Mesenchymal stem cell (in vitro differentiated cells and primary cell): Measurements from ENCODE around the gene RAB22A.

ENCODE experiments used
- DNase-seq: peaks from one replicate; pipeline ENCODE4 v3.0.0-alpha.2; 2013
- H2AFZ ChIP-seq: one replicate; pipeline ENCODE4 v1.6.1; 2013; ENCODE audit warnings: low read depth, mild to moderate bottlenecking, control low read depth, inconsistent platforms, low read length, moderate library complexity
- H2AK5ac ChIP-seq: 2 replicates; pipeline ENCODE4 v1.6.1; 2013; ENCODE audit warnings: low read length, moderate library complexity, mild to moderate bottlenecking, inconsistent platforms; ENCODE audit not compliant: severe bottlenecking
- H2BK120ac ChIP-seq: one replicate; pipeline ENCODE4 v1.6.1; 2013; ENCODE audit warnings: low read depth, mild to moderate bottlenecking, inconsistent platforms, low read length, moderate library complexity
- H2BK12ac ChIP-seq, 2 experiments: one replicate each; pipeline ENCODE4 v1.6.1; 2013; ENCODE audit warnings: inconsistent platforms in 2 of 2, low read length in 2 of 2, mild to moderate bottlenecking in 2 of 2, moderate library complexity in 2 of 2, control low read depth in 1 of 2
- H2BK15ac ChIP-seq: one replicate; pipeline ENCODE4 v1.6.1; 2013; ENCODE audit warnings: mild to moderate bottlenecking, low read depth, inconsistent platforms; ENCODE audit not compliant: poor library complexity, severe bottlenecking
- H2BK5ac ChIP-seq: 2 replicates; pipeline ENCODE4 v1.6.1; 2013; ENCODE audit warnings: low read depth, mild to moderate bottlenecking, low read length, control low read depth, inconsistent platforms; ENCODE audit not compliant: poor library complexity, severe bottlenecking
- H3K14ac ChIP-seq, 2 experiments: one replicate each; pipeline ENCODE4 v1.6.1; 2013; ENCODE audit warnings: inconsistent platforms in 2 of 2, low read length in 2 of 2, control low read depth in 1 of 2, mild to moderate bottlenecking in 1 of 2, moderate library complexity in 1 of 2
- H3K18ac ChIP-seq, 2 experiments: one replicate each; pipeline ENCODE4 v1.6.1; 2013; ENCODE audit warnings: inconsistent platforms in 2 of 2, low read length in 2 of 2, control low read depth in 1 of 2, low read depth in 1 of 2, mild to moderate bottlenecking in 1 of 2
- H3K23ac ChIP-seq, 2 experiments: one replicate each; pipeline ENCODE4 v1.6.1; 2013; ENCODE audit warnings: inconsistent platforms in 2 of 2, low read length in 2 of 2, mild to moderate bottlenecking in 2 of 2, moderate library complexity in 2 of 2, control low read depth in 1 of 2
- H3K27ac ChIP-seq: 2 replicates; pipeline ENCODE4 v1.5.1; 2013; ENCODE audit warnings: mild to moderate bottlenecking, moderate library complexity, low read length, control low read depth, inconsistent platforms; ENCODE audit not compliant: poor library complexity, severe bottlenecking
- H3K27me3 ChIP-seq, 2 experiments: 2 replicates each; pipeline versions ENCODE4 v1.6.1 to v1.7.0; 2013; ENCODE audit warnings: low read length in 2 of 2, mild to moderate bottlenecking in 2 of 2, moderate library complexity in 2 of 2, control low read depth in 1 of 2, inconsistent platforms in 1 of 2; ENCODE audit not compliant: control insufficient read depth in 1 of 2, insufficient read depth in 1 of 2
- H3K36me3 ChIP-seq, 2 experiments: 2 replicates each; pipeline versions ENCODE4 v1.6.1 to v1.7.0; 2013; ENCODE audit warnings: low read length in 2 of 2, control low read depth in 1 of 2, inconsistent platforms in 1 of 2, low read depth in 1 of 2, mild to moderate bottlenecking in 1 of 2; ENCODE audit not compliant: insufficient read depth in 2 of 2, control insufficient read depth in 1 of 2
- H3K4ac ChIP-seq, 2 experiments: one replicate each; pipeline ENCODE4 v1.6.1; 2013; ENCODE audit warnings: inconsistent platforms in 2 of 2, low read length in 2 of 2, mild to moderate bottlenecking in 2 of 2, moderate library complexity in 2 of 2, control low read depth in 1 of 2, low read depth in 1 of 2
- H3K4me1 ChIP-seq: 2 replicates; pipeline ENCODE4 v1.6.1; 2013; ENCODE audit warnings: low read depth, low read length, control low read depth; ENCODE audit not compliant: control insufficient read depth, insufficient read depth
- H3K4me2 ChIP-seq: 2 replicates; pipeline ENCODE4 v1.6.1; 2013; ENCODE audit warnings: low read length, mild to moderate bottlenecking, inconsistent platforms; ENCODE audit not compliant: poor library complexity, severe bottlenecking
- H3K4me3 ChIP-seq, 2 experiments: 2 replicates each; pipeline versions ENCODE4 v1.5.1 to v1.7.0; 2013; ENCODE audit warnings: low read length in 2 of 2, mild to moderate bottlenecking in 2 of 2, control low read depth in 1 of 2, low read depth in 1 of 2; ENCODE audit not compliant: insufficient read depth in 1 of 2
- H3K79me1 ChIP-seq: replicated peaks from 2 replicates; pipeline ENCODE4 v1.6.1; 2013; ENCODE audit warnings: mild to moderate bottlenecking, control low read depth, low read length, inconsistent platforms; ENCODE audit not compliant: poor library complexity, severe bottlenecking
- H3K9ac ChIP-seq: 2 replicates; pipeline ENCODE4 v1.7.0; 2013; ENCODE audit warnings: mild to moderate bottlenecking, low read length, moderate library complexity
- H3K9me3 ChIP-seq: 2 replicates; pipeline ENCODE4 v1.7.0; 2013; ENCODE audit warnings: mild to moderate bottlenecking, low read length; ENCODE audit not compliant: control insufficient read depth
- H4K8ac ChIP-seq: one replicate; pipeline ENCODE4 v1.6.1; 2013; ENCODE audit warnings: inconsistent platforms, mild to moderate bottlenecking, low read length, moderate library complexity
- H4K91ac ChIP-seq: one replicate; pipeline ENCODE4 v1.6.1; 2013; ENCODE audit warnings: mild to moderate bottlenecking, low read length, inconsistent platforms
- WGBS: methylation state at CpG from one replicate; pipeline ENCODE4 v1.1.7; 2013; ENCODE audit warnings: mixed read lengths; 5-methylcytosine and 5-hydroxymethylcytosine counted together

The RAB22A gene

DNA sequence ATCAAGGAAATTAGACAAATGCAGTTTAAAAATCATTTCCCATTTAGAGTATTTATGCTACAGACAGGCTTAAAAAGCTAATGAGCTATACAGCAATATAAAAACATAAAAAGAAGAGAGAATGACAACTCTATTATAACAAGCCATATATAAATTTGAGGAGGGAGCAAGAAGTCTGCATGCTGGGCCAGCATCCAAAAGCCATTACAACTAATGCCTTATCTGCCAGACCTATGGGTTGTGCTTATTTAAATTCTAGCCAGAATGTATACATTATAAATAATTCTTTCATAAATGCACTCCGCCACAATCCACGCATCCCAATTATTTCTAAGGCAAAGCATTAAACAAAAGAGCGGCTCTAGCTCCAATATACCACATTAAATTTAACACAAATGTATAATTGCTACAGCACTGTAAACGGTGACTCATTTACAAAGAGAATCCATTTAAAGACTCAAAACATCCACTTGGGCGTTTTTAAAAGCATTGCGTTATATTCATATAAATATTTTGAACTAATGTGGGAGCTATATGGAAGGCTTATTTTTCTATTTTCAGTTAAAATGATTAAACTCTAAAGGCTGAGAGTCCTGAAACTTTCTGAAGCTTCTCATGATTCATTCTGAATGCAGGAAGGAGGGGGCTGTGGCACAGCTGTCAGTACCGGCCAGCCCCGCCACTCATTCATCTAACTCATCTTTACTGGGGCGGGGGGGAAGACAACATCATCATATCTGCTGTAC lies 37.7 kb upstream of the RAB22A start:
- Histone ChIP-seq H3K18ac (no peak overlapping the region), H4K91ac (no peak overlapping the region), H4K8ac (no peak overlapping the region), H3K27ac (no peak overlapping the region), H3K14ac (no peak overlapping the region), H3K27me3 (no peaks in the 10 kb centered on the region), H3K23ac (no peak overlapping the region), H3K4me2 (no peak overlapping the region), H3K9me3 (no peaks in the 10 kb centered on the region), H3K4me3 (no peak overlapping the region), H2BK120ac (no peak overlapping the region), H2AK5ac (no peak overlapping the region), H2BK15ac (no peak overlapping the region), H2AFZ (no peak overlapping the region), H3K4me1 (peaks cover 5% of the 10 kb centered on the region), H3K79me1 (peaks cover 36% of the 10 kb centered on the region), H2BK5ac (no peak overlapping the region), H3K9ac (no peak overlapping the region), H3K36me3 (peaks cover 21 to 65% of the 10 kb centered on the region in 2 experiments), H2BK12ac (no peak overlapping the region), H3K4ac (no peak overlapping the region)
- 90% methylated on average over 5 of the region's 9 CpGs for WGBS
- no peak for DNase-seq

GRCh38 chr20:58274384-58274783 lies 35.1 kb upstream of the RAB22A start:
- H3K9me3 ChIP-seq = no peaks in the 10 kb centered on the region
- no peak overlapping the region for H3K23ac ChIP-seq
- H3K36me3 ChIP-seq = peaks cover 3 to 39% of the 10 kb centered on the region in 2 experiments
- H2BK5ac ChIP-seq = no peak overlapping the region
- H3K79me1 ChIP-seq = peaks cover 23% of the 10 kb centered on the region
- H3K27ac ChIP-seq = no peak overlapping the region
- H3K4me2 ChIP-seq = no peak overlapping the region
- H3K4me1 ChIP-seq = no peaks in the 10 kb centered on the region
- H3K18ac ChIP-seq = no peak overlapping the region
- no peak overlapping the region for H2BK15ac ChIP-seq
- H3K9ac ChIP-seq = no peak overlapping the region
- H2AFZ ChIP-seq = no peak overlapping the region
- H4K91ac ChIP-seq = no peak overlapping the region
- no peak overlapping the region for H4K8ac ChIP-seq
- no peak overlapping the region for H3K4ac ChIP-seq
- H2BK120ac ChIP-seq = no peak overlapping the region
- H3K14ac ChIP-seq = no peak overlapping the region
- no peak overlapping the region for H2BK12ac ChIP-seq
- H3K27me3 ChIP-seq = no peaks in the 10 kb centered on the region
- H3K4me3 ChIP-seq = no peak overlapping the region
- no peak overlapping the region for H2AK5ac ChIP-seq
- no peak for DNase-seq

DNA sequence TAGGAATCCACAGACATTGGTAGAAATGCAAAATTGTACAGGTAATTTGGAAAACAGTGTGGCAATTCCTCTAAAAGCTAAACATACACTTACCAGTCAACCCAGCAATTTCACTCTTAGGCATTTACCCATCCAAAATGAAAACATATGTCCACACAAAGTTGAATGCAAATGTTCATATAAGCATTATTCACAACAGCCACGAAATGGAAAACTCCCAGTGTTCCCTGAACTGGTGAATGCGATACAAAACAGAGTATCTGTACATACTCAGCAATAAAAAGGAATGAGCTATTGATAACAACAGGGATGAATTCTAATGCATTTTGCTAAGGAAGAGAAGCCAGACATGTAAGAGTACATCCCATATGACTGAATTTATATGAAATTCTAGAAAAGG lies 32.4 kb upstream of the RAB22A start:
- no peak overlapping the region for H3K14ac ChIP-seq
- H3K4me1 ChIP-seq = no peaks in the 10 kb centered on the region
- H2AFZ ChIP-seq = no peak overlapping the region
- H3K79me1 ChIP-seq = peaks cover 26% of the 10 kb centered on the region
- H4K8ac ChIP-seq = no peak overlapping the region
- H3K9ac ChIP-seq = no peak overlapping the region
- no peak overlapping the region for H3K18ac ChIP-seq
- H3K4ac ChIP-seq = no peak overlapping the region
- no peak overlapping the region for H3K23ac ChIP-seq
- H3K27me3 ChIP-seq = no peaks in the 10 kb centered on the region
- no peak overlapping the region for H4K91ac ChIP-seq
- H3K4me2 ChIP-seq = no peak overlapping the region
- no peak overlapping the region for H3K4me3 ChIP-seq
- no CpG with 5 or more reads among the region's 2 CpGs for WGBS
- no peak for DNase-seq
- H2BK15ac ChIP-seq = no peak overlapping the region
- no peak overlapping the region for H2BK5ac ChIP-seq
- no peak overlapping the region for H2BK12ac ChIP-seq
- no peaks in the 10 kb centered on the region for H3K9me3 ChIP-seq
- no peak overlapping the region for H3K27ac ChIP-seq
- no peak overlapping the region for H2AK5ac ChIP-seq
- H3K36me3 ChIP-seq = peaks cover 0 to 12% of the 10 kb centered on the region in 2 experiments
- no peak overlapping the region for H2BK120ac ChIP-seq

- Histone ChIP-seq H2BK12ac (no peak overlapping the region), H4K8ac (no peak overlapping the region), H3K14ac (no peak overlapping the region), H3K4me3 (no peak overlapping the region), H2BK15ac (no peak overlapping the region), H3K36me3 (peaks cover 0 to 5% of the 10 kb centered on the region in 2 experiments), H3K9ac (no peak overlapping the region), H2BK5ac (no peak overlapping the region), H4K91ac (no peak overlapping the region), H3K4me2 (no peak overlapping the region), H2AK5ac (no peak overlapping the region), H3K18ac (no peak overlapping the region), H3K4ac (no peak overlapping the region), H2AFZ (no peak overlapping the region), H3K4me1 (no peaks in the 10 kb centered on the region), H3K27me3 (no peaks in the 10 kb centered on the region), H3K27ac (no peak overlapping the region), H3K79me1 (peaks cover 23% of the 10 kb centered on the region), H2BK120ac (no peak overlapping the region), H3K9me3 (no peaks in the 10 kb centered on the region), H3K23ac (no peak overlapping the region)
- peak; percentile 7 for DNase-seq
- 52% methylated on average over 3 of the region's 4 CpGs for WGBS
These were observed 31.7 kb upstream of the RAB22A start for GRCh38 chr20:58277578-58278472.
